K562 (cell line): ENCODE measurements around the gene CACNA1C.

Experiments
- ADNP ChIP-seq: fragments of 200-800 bp; sonication (Bioruptor generic); IDR thresholded peaks from 2 replicates; pipeline ENCODE4 v1.6.1; 2016; ENCODE audit warnings: missing genetic modification characterization, missing compliant biosample characterization
- NCOR1 ChIP-seq: fragments of 450-650 bp; IDR thresholded peaks from 2 replicates; pipeline ENCODE4 v1.6.1; 2016; ENCODE audit warnings: mild to moderate bottlenecking, moderate library complexity
- POLR2A ChIP-seq: fragments of 450-650 bp; conservative IDR thresholded peaks from 2 replicates; pipeline ENCODE4 v1.6.1; 2016
- POLR2AphosphoS2 ChIP-seq: IDR thresholded peaks from 2 replicates; pipeline ENCODE4 v1.6.1; 2012; ENCODE audit warnings: low read length, improper control_type of control experiment
- PPARD ChIP-seq: fragments of 250-450 bp; sonication (Bioruptor Pico); IDR thresholded peaks from 2 replicates; pipeline ENCODE4 v1.8.0; 2022; ENCODE audit warnings: inconsistent platforms, mild to moderate bottlenecking, moderate library complexity
- ZBTB8A ChIP-seq: fragments of 450-650 bp; IDR thresholded peaks from 2 replicates; pipeline ENCODE4 v1.6.1; 2018; ENCODE audit warnings: mild to moderate bottlenecking, moderate library complexity; ENCODE audit not compliant: partially characterized antibody
- ZNF121 ChIP-seq: sonication (generic); formaldehyde crosslinking; conservative IDR thresholded peaks from 2 replicates; pipeline ENCODE4 v1.8.0; 2022; ENCODE audit warnings: missing genetic modification reagents
- TF ChIP-seq, protein P1 (sequence below), 3 experiments: IDR thresholded peaks in 2 of 3; conservative IDR thresholded peaks in 1 of 3; 2 replicates each; pipeline ENCODE4 v1.5.1; 2011 to 2012; ENCODE audit warnings: low read length in 3 of 3, mild to moderate bottlenecking in 3 of 3, control low read depth in 2 of 3, improper control_type of control experiment in 1 of 3, inconsistent platforms in 1 of 3, low read depth in 1 of 3, mixed read lengths in 1 of 3, moderate library complexity in 1 of 3; ENCODE audit not compliant: insufficient read depth in 2 of 3
- TF ChIP-seq, protein P2 (sequence below): sonication (generic); formaldehyde crosslinking; IDR thresholded peaks from 2 replicates; pipeline ENCODE4 v1.9.0; 2022; ENCODE audit warnings: mild to moderate bottlenecking, missing genetic modification reagents

DNA sequence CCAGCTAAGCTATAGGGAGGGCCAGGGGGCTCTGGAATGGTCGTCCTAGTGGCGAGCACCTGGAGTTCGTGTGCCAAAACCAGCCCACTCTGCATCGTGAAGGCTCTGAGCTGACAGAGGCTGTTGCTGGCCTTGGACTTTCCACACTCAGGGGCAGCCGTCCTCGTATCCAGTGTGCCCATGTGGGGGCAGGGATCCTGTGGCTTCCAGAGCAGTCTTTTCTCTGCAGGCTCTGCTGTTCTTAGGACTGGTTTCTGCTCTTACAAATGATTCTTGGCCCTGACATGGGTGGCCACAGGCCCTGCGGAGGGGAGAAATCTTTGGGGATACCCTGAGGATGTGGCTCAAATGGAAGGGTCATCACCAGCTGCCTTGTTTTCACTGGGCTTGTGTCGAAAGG lies 564.6 kb downstream of the CACNA1C start:
- no peak for TF ChIP-seq ADNP (tag)
- TF ChIP-seq, protein P1, sequence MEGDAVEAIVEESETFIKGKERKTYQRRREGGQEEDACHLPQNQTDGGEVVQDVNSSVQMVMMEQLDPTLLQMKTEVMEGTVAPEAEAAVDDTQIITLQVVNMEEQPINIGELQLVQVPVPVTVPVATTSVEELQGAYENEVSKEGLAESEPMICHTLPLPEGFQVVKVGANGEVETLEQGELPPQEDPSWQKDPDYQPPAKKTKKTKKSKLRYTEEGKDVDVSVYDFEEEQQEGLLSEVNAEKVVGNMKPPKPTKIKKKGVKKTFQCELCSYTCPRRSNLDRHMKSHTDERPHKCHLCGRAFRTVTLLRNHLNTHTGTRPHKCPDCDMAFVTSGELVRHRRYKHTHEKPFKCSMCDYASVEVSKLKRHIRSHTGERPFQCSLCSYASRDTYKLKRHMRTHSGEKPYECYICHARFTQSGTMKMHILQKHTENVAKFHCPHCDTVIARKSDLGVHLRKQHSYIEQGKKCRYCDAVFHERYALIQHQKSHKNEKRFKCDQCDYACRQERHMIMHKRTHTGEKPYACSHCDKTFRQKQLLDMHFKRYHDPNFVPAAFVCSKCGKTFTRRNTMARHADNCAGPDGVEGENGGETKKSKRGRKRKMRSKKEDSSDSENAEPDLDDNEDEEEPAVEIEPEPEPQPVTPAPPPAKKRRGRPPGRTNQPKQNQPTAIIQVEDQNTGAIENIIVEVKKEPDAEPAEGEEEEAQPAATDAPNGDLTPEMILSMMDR (IDR thresholded peaks at IDR 0.05 in 2 of 3, conservative IDR thresholded peaks at IDR 0.05 in 1 of 3; ENCODE audit: insufficient read depth in 2 of 3, low read depth in 1 of 3, low read length in 3 of 3), result no peak
- TF ChIP-seq ZBTB8A, result no peak
- no peak for TF ChIP-seq PPARD (CRISPR knock-in tag)
- no peak for TF ChIP-seq POLR2AphosphoS2
- TF ChIP-seq POLR2A, result no peak
- TF ChIP-seq, protein P2, sequence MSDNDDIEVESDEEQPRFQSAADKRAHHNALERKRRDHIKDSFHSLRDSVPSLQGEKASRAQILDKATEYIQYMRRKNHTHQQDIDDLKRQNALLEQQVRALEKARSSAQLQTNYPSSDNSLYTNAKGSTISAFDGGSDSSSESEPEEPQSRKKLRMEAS, result no peak
- TF ChIP-seq NCOR1, result no peak
- no peak for TF ChIP-seq ZNF121 (CRISPR knock-in tag)
